ENCODE measurements around the gene SIT1. TPM values are rescaled to one million over a fixed set of nuclear protein-coding genes. Genes with fewer than 3 reads are reported as not detected.

Gene SIT1
- total and polyA plus RNA-seq, 8 donors, result 0.27 to 2.4 (median 0.55) TPM

- Histone ChIP-seq H3K36me3 (peaks cover 0 to 11% of the 10 kb centered on the region in 2 donors), H3K9me3 (no peaks in the 10 kb centered on the region), H3K27ac (no peak overlapping the region), H3K4me3 (no peak overlapping the region), H3K27me3 (no peaks in the 10 kb centered on the region), H3K4me1 (peaks cover 0 to 38% of the 10 kb centered on the region in 2 donors)
- DNase-seq (no peak), ATAC-seq (no peak)
- intact Hi-C loops (cut with DNase I), result loop anchor here in 1 of 2 donors (10.0 kb wide), 1 partner anchor 59 kb away; no protein-coding TSS in a partner anchor
- no peak for TF ChIP-seq CTCF (IDR thresholded peaks at IDR 0.05)
Observed at GRCh38 chr9:35666045-35666444, 15.3 kb upstream of the SIT1 start.

- Histone ChIP-seq H3K36me3 (peaks cover 0 to 17% of the 10 kb centered on the region in 2 donors), H3K4me3 (peak overlapping the region; percentile 53), H3K9me3 (no peaks in the 10 kb centered on the region), H3K27me3 (no peaks in the 10 kb centered on the region), H3K4me1 (peaks cover 0 to 44% of the 10 kb centered on the region in 2 donors), H3K27ac (peak overlapping the region in 1 of 2 donors; percentile 59)
- no peak for TF ChIP-seq CTCF (IDR thresholded peaks at IDR 0.05)
- intact Hi-C loops (cut with DNase I), result loop anchor here in 1 of 2 donors (10.0 kb wide), 1 partner anchor 59 kb away; no protein-coding TSS in a partner anchor
- DNase-seq, result no peak
- ATAC-seq, result no peak
Observed at GRCh38 chr9:35665471-35665818, 14.7 kb upstream of the SIT1 start.

- ATAC-seq, result peak; percentile 97
- Histone ChIP-seq H3K27me3 (no peaks in the 10 kb centered on the region), H3K36me3 (peaks cover 0 to 21% of the 10 kb centered on the region in 2 donors), H3K4me3 (peak within 1 kb of the TSS; percentile 53), H3K9me3 (no peaks in the 10 kb centered on the region), H3K4me1 (peaks cover 0 to 49% of the 10 kb centered on the region in 2 donors), H3K27ac (peak within 1 kb of the TSS in 1 of 2 donors; percentile 59)
- no peak for TF ChIP-seq CTCF (IDR thresholded peaks at IDR 0.05)
- intact Hi-C loops (cut with DNase I), result loop anchor here in 1 of 2 donors (10.0 kb wide), 1 partner anchor 60 kb away; no protein-coding TSS in a partner anchor
- DNase-seq, result peak; percentile 71 to 97 (median 86)
Observed at GRCh38 chr9:35664531-35665470, 14.1 kb upstream of the SIT1 start, which contains the start of gene ARHGEF39. Gene ARHGEF39, minus strand, starts transcription at chr9:35665195. Its CDS starts 26 bp downstream, at chr9:35665169.

GRCh38 chr9:35662437-35662836, 11.7 kb upstream of the SIT1 start:
- Histone ChIP-seq H3K9me3 (no peaks in the 10 kb centered on the region), H3K4me1 (peaks cover 0 to 62% of the 10 kb centered on the region in 2 donors), H3K4me3 (no peak overlapping the region), H3K27ac (peak overlapping the region in 1 of 2 donors; percentile 20), H3K36me3 (peaks cover 0 to 21% of the 10 kb centered on the region in 2 donors), H3K27me3 (no peaks in the 10 kb centered on the region)
- intact Hi-C loops (cut with DNase I), result loop anchor here in 1 of 2 donors (10.0 kb wide), 1 partner anchor 62 kb away; no protein-coding TSS in a partner anchor
- ATAC-seq (no peak), DNase-seq (no peak)
- no peak for TF ChIP-seq CTCF (IDR thresholded peaks at IDR 0.05)
